Stimulated activated CD4-positive, alpha-beta T cell treated with anti-CD3 and anti-CD28 coated beads, Interleukin-2, amount 100 ng/mL, for 48 hours (primary cell): ENCODE measurements around the gene ARHGAP29.
A peak's percentile ranks its signal among the peaks of the same experiment; 100 is the strongest.

Source experiments
- DNase-seq, 2 donors: peaks; one replicate each; pipeline ENCODE4 v3.0.0-alpha.2; 2020

The ARHGAP29 gene

GRCh38 chr1:94237291-94238226 lies at the start of gene ARHGAP29:
TSS of gene ARHGAP29 (minus strand) at chr1:94237584. CDS start at chr1:94231611, 5,973 bp downstream.
- DNase-seq: peak; percentile 37 to 59

- DNase-seq: no peak
These were observed 49.6 kb upstream of the ARHGAP29 start for GRCh38 chr1:94286864-94287437.

- no peak for DNase-seq
These were observed 47.8 kb upstream of the ARHGAP29 start for GRCh38 chr1:94285031-94285654.

DNA sequence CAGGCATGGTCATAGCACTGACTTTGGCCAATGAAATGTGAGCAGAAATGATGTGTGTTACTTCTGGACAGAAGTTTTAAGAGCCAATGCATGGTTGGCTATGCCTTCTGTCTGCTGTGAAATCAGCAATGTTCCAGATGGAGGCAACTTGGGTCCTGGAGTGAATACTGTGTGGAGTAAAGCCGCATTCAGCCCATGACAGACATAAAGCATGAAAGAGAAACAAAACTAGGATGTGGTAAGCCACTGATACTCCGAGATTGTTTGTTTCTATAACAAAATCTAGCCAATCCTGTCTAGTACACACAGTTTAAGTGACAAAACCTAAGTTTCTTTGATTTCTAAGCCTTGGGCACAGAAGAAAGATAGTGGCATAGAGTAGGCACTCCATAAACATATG lies 47.1 kb upstream of the ARHGAP29 start:
- DNase-seq: no peak

DNA sequence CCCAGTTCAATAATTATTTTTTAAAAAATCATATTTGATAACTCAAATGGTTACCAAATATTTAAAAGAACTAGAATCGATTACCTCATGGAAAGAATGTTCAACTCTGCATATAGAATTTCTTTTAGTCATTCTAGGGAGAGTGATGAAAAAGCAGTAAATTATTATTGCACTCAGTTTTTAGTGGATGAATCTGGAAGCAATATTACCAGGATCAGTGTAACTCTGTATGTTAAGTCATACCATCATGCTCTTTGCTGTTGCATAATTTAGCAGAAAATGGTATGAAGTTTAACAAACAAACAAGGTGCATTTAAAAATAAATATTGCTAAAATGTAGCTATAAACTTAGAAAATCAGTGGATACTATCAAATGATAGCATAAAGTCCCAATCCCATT lies 46.1 kb upstream of the ARHGAP29 start:
- no peak for DNase-seq

GRCh38 chr1:94282143-94282711 lies 44.8 kb upstream of the ARHGAP29 start:
- DNase-seq: no peak

GRCh38 chr1:94281361-94282142 lies 44.2 kb upstream of the ARHGAP29 start:
- DNase-seq: no peak

- no peak for DNase-seq
These were observed 43.2 kb upstream of the ARHGAP29 start for GRCh38 chr1:94280541-94280940.

DNA sequence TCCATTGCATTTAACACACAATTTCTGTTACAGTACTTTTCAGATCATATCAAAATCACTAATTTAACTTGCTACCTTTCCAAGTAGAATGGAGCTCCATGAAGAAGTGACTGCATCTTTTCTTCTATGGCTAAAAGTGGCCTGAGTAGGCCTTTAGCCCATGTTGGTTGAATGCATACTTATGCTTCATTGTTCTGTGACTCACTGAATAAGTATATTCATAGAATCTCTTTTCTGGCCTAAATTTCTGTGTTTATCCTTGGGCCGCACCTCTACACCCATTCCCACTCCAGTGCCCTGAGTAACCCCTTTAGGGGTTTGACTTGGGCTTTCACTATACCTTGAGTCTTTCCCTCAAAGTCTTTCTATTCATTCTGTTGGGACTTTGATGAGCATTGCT lies 42.1 kb upstream of the ARHGAP29 start:
- DNase-seq: no peak

- no peak for DNase-seq
These were observed 41.7 kb upstream of the ARHGAP29 start for GRCh38 chr1:94279038-94279437.

- no peak for DNase-seq
These were observed 39.6 kb upstream of the ARHGAP29 start for GRCh38 chr1:94276988-94277434.

DNA sequence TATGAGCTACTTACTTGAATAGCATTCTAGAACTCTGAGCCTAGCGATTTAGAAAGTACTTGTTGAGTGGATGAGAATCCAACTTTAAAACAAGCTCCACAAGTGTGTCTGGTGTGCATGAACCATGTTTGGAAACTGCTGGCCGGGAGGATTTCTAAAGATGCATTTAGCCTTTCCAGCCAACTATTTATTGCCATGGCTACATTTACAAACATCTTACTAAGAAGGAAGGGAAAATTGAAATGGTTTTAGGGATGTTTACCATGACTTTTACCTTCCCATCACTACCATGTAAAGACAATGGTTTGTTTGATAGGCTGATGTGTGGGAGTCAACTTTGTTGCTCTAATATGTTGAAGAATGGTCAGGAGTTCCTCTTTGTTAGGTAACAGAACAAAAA lies 37.7 kb upstream of the ARHGAP29 start:
- no peak for DNase-seq

DNA sequence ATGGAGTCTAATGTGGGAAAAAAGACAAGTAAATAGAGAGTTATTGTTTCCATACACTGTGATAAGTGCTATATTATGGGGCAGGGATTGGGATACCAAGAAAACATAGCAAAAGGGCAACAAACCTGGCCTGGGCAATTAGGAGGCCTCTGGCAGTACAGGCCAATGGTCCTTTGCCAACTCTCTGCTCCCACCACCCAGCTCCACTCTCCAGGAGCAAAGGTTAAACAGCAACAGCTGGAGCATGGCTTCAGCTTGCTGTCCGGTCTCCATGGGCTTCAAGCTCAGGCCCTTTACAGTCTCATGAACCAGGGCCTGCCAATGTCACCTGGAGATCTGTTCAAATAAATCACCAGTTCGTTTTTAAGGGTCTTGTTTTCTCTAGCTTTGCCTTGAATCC lies 37.2 kb upstream of the ARHGAP29 start:
- no peak for DNase-seq

DNA sequence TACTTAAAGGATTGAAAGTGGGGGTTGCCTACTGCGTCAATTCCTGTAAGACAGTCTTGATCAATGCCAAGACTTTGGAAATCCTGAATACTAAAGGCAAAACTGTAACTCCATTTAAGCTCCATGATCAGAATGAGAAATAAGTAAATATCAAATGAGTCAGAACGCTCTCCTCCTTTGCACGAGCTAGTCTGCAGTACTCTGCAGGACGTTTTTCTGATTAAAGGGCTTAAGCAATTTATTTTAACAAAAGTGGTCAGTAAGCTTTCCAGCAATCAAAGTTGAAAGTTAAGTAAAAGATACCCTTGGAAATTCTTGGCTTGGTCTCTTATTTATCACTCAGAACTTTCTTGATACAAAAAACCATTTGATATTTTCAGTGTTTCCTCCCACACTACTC lies 35.7 kb upstream of the ARHGAP29 start:
- no peak for DNase-seq

DNA sequence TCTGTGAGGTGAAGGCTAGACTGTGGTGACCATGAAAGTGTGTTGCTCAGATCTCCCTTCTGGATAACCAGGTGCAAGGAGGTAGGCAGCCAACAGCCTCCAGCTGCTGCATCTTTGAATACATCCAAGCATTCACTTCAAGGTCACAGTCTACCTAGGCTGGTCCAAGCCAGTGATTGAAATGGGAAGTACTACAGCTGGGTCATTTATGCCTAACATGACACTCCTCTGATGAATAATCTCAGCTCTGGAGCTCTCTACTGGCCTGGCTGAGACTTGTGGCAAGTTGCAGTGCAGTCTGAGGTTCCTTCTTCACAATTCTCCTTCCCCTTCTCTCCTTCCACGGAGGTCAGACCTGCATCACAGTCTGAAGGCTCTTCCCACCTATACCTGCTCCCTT lies 35.0 kb upstream of the ARHGAP29 start:
- DNase-seq: no peak

GRCh38 chr1:94271373-94271772 lies 34.0 kb upstream of the ARHGAP29 start:
- no peak for DNase-seq

DNA sequence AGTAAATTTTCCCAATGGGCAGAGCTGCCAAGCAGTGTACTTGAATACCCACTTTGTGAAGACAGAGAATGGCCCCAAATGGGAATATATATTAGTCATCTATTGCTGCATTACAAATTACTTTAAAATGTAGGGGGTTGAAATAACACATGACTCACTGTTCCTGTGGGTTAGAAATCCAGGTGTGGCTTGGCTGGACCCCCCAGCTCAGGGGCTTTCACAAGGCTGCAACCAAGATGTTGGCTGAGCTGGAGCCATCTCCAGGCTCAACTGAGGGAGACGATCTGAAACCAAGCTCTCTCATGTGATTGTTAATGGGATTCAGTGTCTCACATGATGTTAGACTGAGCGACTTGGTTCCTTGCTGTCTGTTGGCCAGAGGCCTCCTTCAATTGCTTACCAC lies 33.4 kb upstream of the ARHGAP29 start:
- DNase-seq: no peak

DNA sequence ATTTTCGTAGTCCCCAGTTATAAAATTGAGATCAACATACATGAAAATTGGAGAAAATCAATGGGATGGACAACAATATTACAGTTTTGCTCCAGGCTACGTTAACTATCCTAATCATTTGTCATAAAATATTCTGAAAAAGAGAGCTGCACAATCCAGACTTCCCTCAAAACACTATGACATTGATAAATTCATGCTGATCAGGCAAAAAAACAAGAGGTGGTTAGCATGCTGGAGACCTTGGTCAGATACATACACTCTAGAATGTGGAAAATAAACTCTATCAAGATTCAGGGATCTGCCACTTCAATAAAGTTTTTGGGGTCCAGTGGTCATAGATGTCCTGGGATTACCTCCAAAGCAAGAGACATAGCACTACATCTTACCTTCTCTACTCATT lies 32.5 kb upstream of the ARHGAP29 start:
- DNase-seq: no peak

GRCh38 chr1:94265906-94266305 lies 28.5 kb upstream of the ARHGAP29 start:
- no peak for DNase-seq

DNA sequence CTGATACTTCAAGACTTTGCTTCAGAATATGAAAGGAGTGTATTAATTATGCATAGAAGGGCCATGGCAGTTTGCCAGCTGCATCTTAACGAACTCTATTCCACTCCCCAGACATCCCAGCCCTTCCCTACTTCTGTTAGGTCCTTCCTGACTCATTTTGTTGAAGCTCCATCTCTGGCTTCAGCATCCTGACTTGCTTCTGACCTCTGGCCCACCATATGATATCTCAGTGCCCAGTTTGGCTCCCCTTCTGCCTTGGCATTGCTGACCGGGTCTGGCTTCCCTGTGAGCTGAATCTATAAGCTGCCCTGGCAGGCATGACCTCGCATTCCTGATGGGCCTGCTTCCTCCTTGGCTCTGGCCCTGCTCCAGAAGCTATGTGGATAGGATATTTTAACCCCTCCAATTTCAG lies 27.6 kb upstream of the ARHGAP29 start:
- no peak for DNase-seq

DNA sequence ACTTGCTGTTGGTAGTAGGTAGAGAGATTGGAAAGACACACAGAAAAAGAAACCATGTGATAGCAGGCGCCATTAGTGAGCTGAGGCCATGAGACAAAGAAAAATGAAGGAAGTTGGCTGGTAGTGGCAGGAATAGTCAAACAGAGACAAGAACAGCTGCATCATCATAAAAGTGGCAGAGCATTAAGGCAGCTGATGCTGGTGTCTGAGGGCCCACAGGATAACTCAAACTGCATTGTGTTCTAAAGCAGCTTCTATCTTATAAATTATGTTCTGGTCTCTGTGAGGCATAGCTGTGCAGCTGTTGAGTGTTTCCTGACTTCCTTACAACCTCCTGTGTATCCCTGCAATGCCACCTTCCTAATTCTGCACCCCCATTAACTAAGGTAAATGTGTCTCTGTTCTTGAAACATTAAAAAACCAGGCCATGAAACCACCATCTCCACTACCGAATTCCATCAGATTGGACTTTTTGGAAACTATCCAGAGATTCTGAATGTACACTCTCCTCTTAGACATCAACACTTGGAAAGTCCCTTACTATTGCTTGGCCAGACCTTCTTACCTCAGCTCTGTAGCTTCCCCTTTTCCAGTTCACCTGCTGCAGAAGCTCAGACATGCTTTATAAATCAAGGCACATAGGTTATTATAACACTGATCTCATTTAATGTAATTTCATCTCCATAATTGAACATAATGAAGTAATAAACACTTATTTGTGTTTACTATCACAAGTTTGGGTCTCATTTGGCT lies 23.4 kb upstream of the ARHGAP29 start:
- DNase-seq: no peak
